Ascending aorta (tissue), 2 donors: Measurements from ENCODE around the gene SLC4A5. TPM values are rescaled to one million over a fixed set of nuclear protein-coding genes. Genes with fewer than 3 reads are reported as not detected.
"Not testable (repeated sequence)": the region's sequence is repeated elsewhere in the genome, so short reads cannot be mapped to it uniquely, and the experiment has no call there.

ENCODE experiments used
- DNase-seq, 2 donors: peaks; one replicate each; pipeline ENCODE4 v3.0.0-alpha.2; 2019; ENCODE audit warnings: low spot score in 2 of 2
- H3K27ac ChIP-seq, 2 donors: fragments of 200-600 bp; sonication (generic); one replicate each; pipeline ENCODE4 v1.5.1; 2016 to 2017; ENCODE audit warnings: mild to moderate bottlenecking in 1 of 2
- H3K27me3 ChIP-seq: fragments of 200-600 bp; sonication (generic); one replicate; pipeline ENCODE4 v1.5.1; 2017
- H3K36me3 ChIP-seq, 2 donors: fragments of 200-600 bp; sonication (generic); one replicate each; pipeline ENCODE4 v1.5.1; 2016
- H3K4me1 ChIP-seq, 2 donors: fragments of 200-600 bp; sonication (generic); one replicate each; pipeline ENCODE4 v1.5.1; 2016 to 2017; ENCODE audit warnings: mild to moderate bottlenecking in 1 of 2
- H3K4me3 ChIP-seq, 2 donors: fragments of 200-600 bp; sonication (generic); one replicate each; pipeline ENCODE4 v1.5.1; 2016 to 2017; ENCODE audit warnings: mild to moderate bottlenecking in 1 of 2
- H3K9me3 ChIP-seq, 2 donors: fragments of 200-600 bp; sonication (generic); one replicate each; pipeline ENCODE4 v1.5.1; 2016
- intact Hi-C: fragments of 100-400 bp; cut with DNase I; formaldehyde crosslinking; loops from one replicate; pipeline ENCODE4 v1.15.1; 2023
- total RNA-seq: library from RNA; depleted of rRNA; stranded (reverse); fragments of >200 nt; gene quantifications from one replicate; pipeline ENCODE4 v1.1.0, GENCODE V29; 2016
- TF ChIP-seq, protein P1 (sequence below), 3 experiments: fragments of 200-600 bp in 2 of 3; fragments of 450-650 bp in 1 of 3; sonication (generic) in 2 of 3; IDR thresholded peaks; one replicate each; pipeline ENCODE4 v1.5.1; 2016 to 2019; ENCODE audit warnings: antibody characterized with exemption in 3 of 3, mild to moderate bottlenecking in 1 of 3, moderate library complexity in 1 of 3

Gene SLC4A5
- total RNA-seq, 1 donor from 2014 or later: 0.11 TPM

DNA sequence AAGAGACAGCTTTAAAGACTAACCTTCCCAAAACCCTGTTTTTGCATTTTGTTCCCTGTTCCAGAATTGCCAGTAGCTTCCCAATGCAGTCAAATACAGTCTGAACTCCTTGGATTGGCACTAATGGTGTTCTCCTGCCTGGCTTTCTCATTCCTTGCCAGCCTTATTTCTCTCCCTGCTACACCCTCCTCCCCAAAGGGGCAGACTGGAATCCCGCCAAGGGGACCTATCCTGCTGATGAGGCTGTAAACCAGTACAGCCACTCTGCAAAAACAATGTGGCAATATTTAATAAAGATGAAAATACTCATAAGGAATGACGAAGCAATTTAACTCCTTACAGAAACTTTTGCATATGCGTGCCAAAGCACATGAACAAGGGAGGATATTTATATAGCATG is 4.5 kb upstream of the SLC4A5 start:
- Histone ChIP-seq H3K27me3 (no peaks in the 10 kb centered on the region), H3K9me3 (no peaks in the 10 kb centered on the region), H3K4me1 (no peaks in the 10 kb centered on the region), H3K4me3 (no peak overlapping the region), H3K27ac (no peak overlapping the region), H3K36me3 (no peaks in the 10 kb centered on the region)
- no peak for DNase-seq
- TF ChIP-seq, protein P1, sequence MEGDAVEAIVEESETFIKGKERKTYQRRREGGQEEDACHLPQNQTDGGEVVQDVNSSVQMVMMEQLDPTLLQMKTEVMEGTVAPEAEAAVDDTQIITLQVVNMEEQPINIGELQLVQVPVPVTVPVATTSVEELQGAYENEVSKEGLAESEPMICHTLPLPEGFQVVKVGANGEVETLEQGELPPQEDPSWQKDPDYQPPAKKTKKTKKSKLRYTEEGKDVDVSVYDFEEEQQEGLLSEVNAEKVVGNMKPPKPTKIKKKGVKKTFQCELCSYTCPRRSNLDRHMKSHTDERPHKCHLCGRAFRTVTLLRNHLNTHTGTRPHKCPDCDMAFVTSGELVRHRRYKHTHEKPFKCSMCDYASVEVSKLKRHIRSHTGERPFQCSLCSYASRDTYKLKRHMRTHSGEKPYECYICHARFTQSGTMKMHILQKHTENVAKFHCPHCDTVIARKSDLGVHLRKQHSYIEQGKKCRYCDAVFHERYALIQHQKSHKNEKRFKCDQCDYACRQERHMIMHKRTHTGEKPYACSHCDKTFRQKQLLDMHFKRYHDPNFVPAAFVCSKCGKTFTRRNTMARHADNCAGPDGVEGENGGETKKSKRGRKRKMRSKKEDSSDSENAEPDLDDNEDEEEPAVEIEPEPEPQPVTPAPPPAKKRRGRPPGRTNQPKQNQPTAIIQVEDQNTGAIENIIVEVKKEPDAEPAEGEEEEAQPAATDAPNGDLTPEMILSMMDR (IDR thresholded peaks at IDR 0.05): no peak
- intact Hi-C loops: no loop called here

- Histone ChIP-seq H3K9me3 (no peaks in the 10 kb centered on the region), H3K36me3 (no peaks in the 10 kb centered on the region), H3K27ac (no peak overlapping the region), H3K4me3 (no peak overlapping the region), H3K4me1 (no peaks in the 10 kb centered on the region), H3K27me3 (no peaks in the 10 kb centered on the region)
- DNase-seq: no peak
- TF ChIP-seq, protein P1 (IDR thresholded peaks at IDR 0.05): no peak
- intact Hi-C loops: no loop called here
Observed at GRCh38 chr2:74347303-74347702, 4.1 kb upstream of the SLC4A5 start.

- TF ChIP-seq, protein P1 (IDR thresholded peaks at IDR 0.05): no peak
- intact Hi-C loops: no loop called here
- Histone ChIP-seq H3K4me1 (no peaks in the 10 kb centered on the region), H3K4me3 (no peak overlapping the region), H3K27me3 (no peaks in the 10 kb centered on the region), H3K9me3 (no peaks in the 10 kb centered on the region), H3K27ac (no peak overlapping the region), H3K36me3 (no peaks in the 10 kb centered on the region)
- DNase-seq: no peak
Observed at GRCh38 chr2:74345272-74345943, 2.2 kb upstream of the SLC4A5 start.

- intact Hi-C loops: loop anchor here (10.0 kb wide), 1 partner anchor 191 kb away; the partner anchor contains the start of gene BOLA3
Observed at GRCh38 chr2:74336227-74336626, 7.0 kb downstream of the SLC4A5 start.

DNA sequence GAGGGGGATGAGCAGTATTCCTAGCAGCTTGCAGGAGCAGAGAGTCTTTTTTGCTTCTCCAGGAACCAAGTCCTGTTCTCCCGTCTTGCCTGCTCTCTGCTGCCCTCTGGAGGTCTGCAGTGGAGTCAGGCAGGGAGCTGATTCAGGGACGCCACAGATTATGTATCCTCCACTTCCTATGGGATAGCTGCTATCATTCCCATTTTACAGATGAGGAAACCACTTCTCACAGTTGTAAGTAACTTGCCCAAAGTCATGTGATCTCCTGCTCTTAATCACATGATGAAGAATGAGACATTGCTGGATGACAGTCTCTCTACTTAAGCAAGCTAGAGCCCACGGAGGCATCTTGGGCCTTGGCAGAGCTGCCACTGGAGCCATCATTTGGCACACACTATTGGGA is 8.3 kb downstream of the SLC4A5 start:
- Histone ChIP-seq H3K9me3 (no peaks in the 10 kb centered on the region), H3K27me3 (no peaks in the 10 kb centered on the region), H3K4me1 (no peaks in the 10 kb centered on the region), H3K4me3 (no peak overlapping the region), H3K36me3 (peaks cover 4 to 14% of the 10 kb centered on the region in 2 donors), H3K27ac (no peak overlapping the region)
- peak in 1 of 2 donors; percentile 82 for DNase-seq
- TF ChIP-seq, protein P1 (IDR thresholded peaks at IDR 0.05): peak; percentile 76 to 96 (median 93)
- intact Hi-C loops: loop anchor here (5.0 to 10.0 kb wide), 2 partner anchors 190 to 513 kb away; partner anchors contain the start of gene BOLA3

More at GRCh38 chr2:74336227-74336626, 7.0 kb downstream of the SLC4A5 start:
- H3K27ac ChIP-seq, H3K4me1 ChIP-seq, H3K4me3 ChIP-seq, DNase-seq, H3K9me3 ChIP-seq, H3K27me3 ChIP-seq, H3K36me3 ChIP-seq: not testable (repeated sequence)

DNA sequence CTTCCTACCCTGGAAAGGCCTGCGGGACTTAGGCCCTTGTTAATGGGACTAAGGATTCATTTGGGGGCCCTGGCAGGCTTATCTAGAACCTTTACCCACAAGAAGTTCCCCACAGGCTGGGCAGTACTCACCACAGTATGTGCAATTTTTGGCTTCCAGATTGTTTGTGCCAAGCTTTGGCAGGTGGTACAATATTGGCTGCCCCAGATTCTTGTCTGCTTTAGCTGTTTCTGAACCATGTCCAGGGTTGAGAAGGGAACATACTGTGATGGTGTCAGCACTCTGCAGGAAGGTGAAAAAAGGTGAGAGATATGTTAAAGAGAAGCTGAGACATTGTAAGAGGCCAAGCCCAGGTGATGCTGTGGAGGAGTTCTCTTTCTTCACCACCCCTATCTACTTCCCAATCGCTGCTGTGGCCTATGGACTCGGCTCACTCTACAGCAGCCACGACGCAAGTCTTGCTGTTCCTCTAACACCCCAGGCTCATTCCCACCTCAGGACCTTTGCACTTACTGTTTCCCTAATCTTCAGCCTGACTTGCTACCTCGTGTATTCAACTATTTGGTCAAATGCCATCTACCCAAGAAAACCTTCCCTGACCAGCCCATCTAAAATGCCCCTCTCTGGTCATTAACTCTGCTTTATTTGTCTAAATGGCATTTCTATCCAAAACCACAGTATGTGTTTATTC is 9.2 kb downstream of the SLC4A5 start:
- no peak overlapping the region for H3K27ac ChIP-seq
- TF ChIP-seq, protein P1 (IDR thresholded peaks at IDR 0.05): no peak
- DNase-seq: no peak
- no peaks in the 10 kb centered on the region for H3K27me3 ChIP-seq
- peaks cover 4 to 16% of the 10 kb centered on the region in 2 donors for H3K36me3 ChIP-seq
- H3K4me3 ChIP-seq: no peak overlapping the region
- H3K4me1 ChIP-seq: no peaks in the 10 kb centered on the region
- H3K9me3 ChIP-seq: no peaks in the 10 kb centered on the region
- intact Hi-C loops: loop anchor here (5.0 to 10.0 kb wide), 2 partner anchors 189 to 512 kb away; partner anchors contain the start of gene BOLA3
